ENCODE data around the gene MTFP1. TPM values are rescaled to one million over a fixed set of nuclear protein-coding genes. Genes with fewer than 3 reads are reported as not detected.

The MTFP1 gene
- total RNA-seq, 2 donors from 2014 or later, result 9.9 to 18.5 TPM

DNA sequence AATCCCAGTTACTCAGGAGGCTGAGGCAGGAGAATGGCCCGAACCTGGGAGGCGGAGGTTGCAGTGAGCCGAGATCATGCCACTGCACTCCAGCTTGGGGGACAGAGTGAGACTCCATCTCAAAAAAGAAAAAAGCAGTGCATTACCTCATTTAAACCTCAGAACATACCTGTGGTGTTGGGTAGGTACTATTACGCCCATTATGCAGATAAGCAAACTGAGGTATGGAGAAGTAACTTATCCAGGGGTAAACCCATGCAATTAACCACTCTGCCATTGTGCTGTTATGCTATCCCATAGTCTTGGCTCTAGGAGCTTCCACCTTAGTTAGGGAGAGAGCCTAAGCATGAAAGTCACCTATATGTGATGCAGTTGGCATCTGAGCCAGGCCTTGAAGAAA lies 48.6 kb downstream of the MTFP1 start:
- intact Hi-C loops (cut with DNase I), result no loop called here
- H3K36me3 ChIP-seq (replicated peaks in 1 of 2; ENCODE audit: insufficient read depth in 1 of 2, low read depth in 2 of 2), result no peaks in the 10 kb centered on the region
- no peak for DNase-seq
- 86 to 91% methylated on average over 4 of the region's 4 CpGs for WGBS, 2 donors
- no peak overlapping the region for H3K4me3 ChIP-seq
- H3K4me1 ChIP-seq, result no peaks in the 10 kb centered on the region
- ATAC-seq, result no peak
- no peaks in the 10 kb centered on the region for H3K9me3 ChIP-seq
- no peaks in the 10 kb centered on the region for H3K27me3 ChIP-seq
- no peak overlapping the region for H3K27ac ChIP-seq
- TF ChIP-seq POLR2A (IDR thresholded peaks at IDR 0.05), result no peak
- TF ChIP-seq, protein P1, sequence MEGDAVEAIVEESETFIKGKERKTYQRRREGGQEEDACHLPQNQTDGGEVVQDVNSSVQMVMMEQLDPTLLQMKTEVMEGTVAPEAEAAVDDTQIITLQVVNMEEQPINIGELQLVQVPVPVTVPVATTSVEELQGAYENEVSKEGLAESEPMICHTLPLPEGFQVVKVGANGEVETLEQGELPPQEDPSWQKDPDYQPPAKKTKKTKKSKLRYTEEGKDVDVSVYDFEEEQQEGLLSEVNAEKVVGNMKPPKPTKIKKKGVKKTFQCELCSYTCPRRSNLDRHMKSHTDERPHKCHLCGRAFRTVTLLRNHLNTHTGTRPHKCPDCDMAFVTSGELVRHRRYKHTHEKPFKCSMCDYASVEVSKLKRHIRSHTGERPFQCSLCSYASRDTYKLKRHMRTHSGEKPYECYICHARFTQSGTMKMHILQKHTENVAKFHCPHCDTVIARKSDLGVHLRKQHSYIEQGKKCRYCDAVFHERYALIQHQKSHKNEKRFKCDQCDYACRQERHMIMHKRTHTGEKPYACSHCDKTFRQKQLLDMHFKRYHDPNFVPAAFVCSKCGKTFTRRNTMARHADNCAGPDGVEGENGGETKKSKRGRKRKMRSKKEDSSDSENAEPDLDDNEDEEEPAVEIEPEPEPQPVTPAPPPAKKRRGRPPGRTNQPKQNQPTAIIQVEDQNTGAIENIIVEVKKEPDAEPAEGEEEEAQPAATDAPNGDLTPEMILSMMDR (IDR thresholded peaks at IDR 0.05), result no peak

DNA sequence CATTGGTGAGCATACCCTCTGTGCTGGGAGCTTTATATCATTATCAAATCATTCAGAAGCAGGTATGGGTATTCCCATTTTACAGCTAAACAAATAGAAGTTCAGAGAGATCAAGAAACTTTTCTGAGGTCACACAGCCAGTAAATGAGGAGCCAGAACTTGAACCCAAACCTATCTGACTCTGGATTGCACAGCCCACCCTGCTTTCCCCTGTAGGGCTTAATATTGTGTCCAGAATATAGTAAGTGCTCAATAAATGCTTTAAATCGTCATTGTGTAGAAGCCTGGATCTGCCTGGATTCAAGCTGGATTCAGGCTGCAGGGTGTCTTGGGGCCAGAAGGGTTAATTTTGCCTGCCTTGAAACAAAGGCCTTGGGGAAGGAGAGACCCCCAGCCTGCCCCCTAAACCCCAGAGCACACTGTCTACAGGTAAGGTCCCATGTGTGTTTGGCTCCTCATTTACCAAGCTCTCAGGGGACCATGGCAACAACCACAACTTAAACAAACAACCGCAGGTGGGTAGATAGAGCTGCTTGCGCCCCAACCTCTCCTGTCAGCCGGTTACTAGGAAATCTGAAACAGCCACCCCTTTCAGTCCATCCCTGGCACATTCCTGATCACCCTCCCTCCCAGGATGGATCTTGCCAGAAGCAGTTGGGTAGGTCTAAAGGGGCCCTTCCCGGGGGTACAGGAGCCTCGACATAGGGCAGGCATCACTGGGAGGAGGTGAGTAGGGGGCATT lies 49.3 kb downstream of the MTFP1 start:
- Histone ChIP-seq H3K9me3 (no peaks in the 10 kb centered on the region), H3K36me3 (replicated peaks in 1 of 2; ENCODE audit: insufficient read depth in 1 of 2, low read depth in 2 of 2) (no peaks in the 10 kb centered on the region), H3K4me1 (no peaks in the 10 kb centered on the region), H3K4me3 (no peak overlapping the region), H3K27ac (no peak overlapping the region), H3K27me3 (no peaks in the 10 kb centered on the region)
- 24 to 46% methylated on average over 6 of the region's 6 CpGs for WGBS, 2 donors
- DNase-seq, result peak in 3 of 4 donors; percentile 37 to 57 (median 50)
- ATAC-seq, result peak; percentile 56
- TF ChIP-seq POLR2A (IDR thresholded peaks at IDR 0.05), result no peak
- TF ChIP-seq, protein P1 (IDR thresholded peaks at IDR 0.05), result no peak
- intact Hi-C loops (cut with DNase I), result no loop called here

Small RNA genes lying within 50 kb of the gene (small RNA-seq; reads per million reads assigned to genes)
- not detected for gene AC004832.3
- gene RNU6-564P, result not detected

Other genes starting within 250 kb of the MTFP1 start
- gene LIF, start 179.0 kb upstream of the MTFP1 start, total RNA-seq, result 1 to 10 TPM in 1 of 2 donors, under 1 TPM in 1; 0.52 to 1.3 TPM
- gene OSM, start 158.9 kb upstream of the MTFP1 start, total RNA-seq, result not detected
- gene CASTOR1, start 136.3 kb upstream of the MTFP1 start, total RNA-seq, result 10 to 100 TPM in 1 of 2 donors, 1 to 10 TPM in 1; 4.2 to 21.4 TPM
- gene TBC1D10A, start 98.8 kb upstream of the MTFP1 start, total RNA-seq, result 10 to 100 TPM in 1 of 2 donors, 1 to 10 TPM in 1; 4.3 to 15.0 TPM
- 10 to 100 TPM; 30.6 to 77.1 TPM for gene SF3A1, start 68.9 kb upstream of the MTFP1 start, total RNA-seq
- gene CCDC157, start 68.8 kb upstream of the MTFP1 start, total RNA-seq, result 10 to 100 TPM in 1 of 2 donors, 1 to 10 TPM in 1; 3.1 to 10.5 TPM
- 10 to 100 TPM; 13.8 to 14.0 TPM for gene RNF215, start 38.4 kb upstream of the MTFP1 start, total RNA-seq
- gene SEC14L2, start 28.8 kb upstream of the MTFP1 start, total RNA-seq, result 1 to 10 TPM in 1 of 2 donors, under 1 TPM in 1; 0.33 to 3.9 TPM
- not detected for gene SEC14L3, start 46.2 kb downstream of the MTFP1 start, total RNA-seq
- gene SEC14L4, start 79.9 kb downstream of the MTFP1 start, total RNA-seq, result under 1 TPM in 1 of 2 donors, not detected in 1; 0.66 TPM
- gene SEC14L6, start 121.0 kb downstream of the MTFP1 start, total RNA-seq, result 1 to 10 TPM in 1 of 2 donors, under 1 TPM in 1; 0.99 to 2.1 TPM
- gene GAL3ST1, start 148.9 kb downstream of the MTFP1 start, total RNA-seq, result 10 to 100 TPM in 1 of 2 donors, 1 to 10 TPM in 1; 3.4 to 13.8 TPM
- 10 to 100 TPM; 45.5 to 50.1 TPM for gene PES1, start 166.1 kb downstream of the MTFP1 start, total RNA-seq
- gene TCN2, start 181.4 kb downstream of the MTFP1 start, total RNA-seq, result 10 to 100 TPM; 14.8 to 16.3 TPM
- 1 to 10 TPM in 1 of 2 donors, under 1 TPM in 1; 0.99 to 3.4 TPM for gene SLC35E4, start 210.0 kb downstream of the MTFP1 start, total RNA-seq
- 10 to 100 TPM in 1 of 2 donors, 1 to 10 TPM in 1; 2.3 to 19.1 TPM for gene DUSP18, start 242.1 kb downstream of the MTFP1 start, total RNA-seq